GM19324 (cell line): Measurements from ENCODE around the gene CAPSL.
"Not testable (repeated sequence)": the region's sequence is repeated elsewhere in the genome, so short reads cannot be mapped to it uniquely, and the experiment has no call there.

ENCODE experiments used
- ATAC-seq: cut with Tn5 transposase; IDR thresholded peaks from one replicate; pipeline ENCODE4 v1.9.1; 2021; ENCODE audit warnings: mild to moderate bottlenecking, moderate library complexity; ENCODE audit not compliant: unreplicated experiment, low FRiP score

Gene CAPSL

DNA sequence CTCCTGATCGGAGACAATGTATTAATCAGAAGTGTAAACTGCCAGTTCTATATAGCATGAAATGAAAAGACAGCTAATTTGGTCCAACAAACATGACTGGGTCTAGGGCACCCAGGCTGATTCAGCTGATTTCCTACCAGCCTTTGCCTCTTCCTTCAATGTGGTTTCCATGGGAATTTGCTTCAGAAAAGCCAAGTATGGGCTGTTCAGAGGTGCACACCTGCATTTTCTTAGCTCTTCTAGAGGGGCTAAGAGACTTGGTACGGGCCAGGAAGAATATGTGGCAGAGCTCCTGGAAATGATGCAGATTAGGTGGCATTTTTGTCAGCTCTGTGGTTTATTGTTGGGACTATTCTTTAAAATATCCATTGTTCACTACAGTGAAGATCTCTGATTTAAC, 59.3 kb downstream of the CAPSL start:
- ATAC-seq = no peak

DNA sequence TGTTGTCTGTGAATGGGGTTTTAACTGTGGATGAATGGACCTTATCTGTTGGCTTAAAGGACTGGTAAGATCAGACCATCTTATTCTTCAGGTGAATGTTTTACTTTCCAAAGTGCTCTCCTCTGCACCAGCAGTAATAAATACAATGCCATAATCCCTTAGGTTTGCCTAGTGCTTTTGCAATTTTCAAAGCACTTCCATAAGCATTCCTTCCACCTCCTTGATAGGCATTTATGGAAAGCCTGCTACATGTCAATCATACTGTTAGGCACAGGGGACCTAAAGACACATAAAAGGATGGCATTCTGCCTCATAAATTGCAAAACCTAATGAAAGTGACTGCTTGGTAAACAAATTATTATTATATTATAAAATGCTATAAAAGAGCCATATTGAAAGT, 60.3 kb downstream of the CAPSL start:
- ATAC-seq = no peak

DNA sequence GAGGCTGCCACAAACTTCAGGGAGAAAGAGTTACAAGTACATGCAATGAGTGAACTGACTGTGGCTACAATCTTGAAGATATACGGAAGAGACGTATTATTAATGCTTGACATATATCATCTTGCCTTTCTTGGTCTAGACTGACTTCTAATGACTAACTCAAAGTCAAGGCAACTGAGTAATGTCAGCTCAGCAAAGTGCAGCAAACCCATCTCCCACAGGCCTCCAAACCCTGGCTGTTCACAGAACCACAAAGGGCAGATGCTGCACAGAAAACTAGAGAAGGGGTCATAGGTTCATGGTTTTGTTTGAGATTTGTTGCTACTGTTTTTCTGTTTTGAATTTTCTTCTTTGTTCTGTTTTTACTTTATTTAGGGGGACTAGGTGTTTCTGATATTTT, 60.8 kb downstream of the CAPSL start:
- ATAC-seq = no peak

DNA sequence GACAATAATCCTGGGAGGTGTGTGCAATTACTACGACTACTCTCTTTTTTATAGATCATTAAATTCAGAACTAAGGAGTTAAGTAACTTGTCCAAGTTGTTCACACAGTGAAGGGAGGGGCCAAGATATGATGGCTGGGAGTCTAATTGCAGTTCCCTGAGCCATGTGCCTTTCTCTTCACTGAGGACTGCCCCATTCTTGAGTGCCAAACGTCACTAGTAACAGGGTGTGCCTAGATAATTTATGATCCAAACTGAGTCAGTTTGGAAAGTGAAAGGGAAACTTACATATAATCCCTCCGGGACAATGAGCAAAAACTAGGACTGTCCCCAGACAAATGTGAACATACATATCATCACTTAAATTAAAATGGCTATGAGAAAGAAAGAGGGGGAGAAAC, 61.5 kb downstream of the CAPSL start:
- no peak for ATAC-seq

DNA sequence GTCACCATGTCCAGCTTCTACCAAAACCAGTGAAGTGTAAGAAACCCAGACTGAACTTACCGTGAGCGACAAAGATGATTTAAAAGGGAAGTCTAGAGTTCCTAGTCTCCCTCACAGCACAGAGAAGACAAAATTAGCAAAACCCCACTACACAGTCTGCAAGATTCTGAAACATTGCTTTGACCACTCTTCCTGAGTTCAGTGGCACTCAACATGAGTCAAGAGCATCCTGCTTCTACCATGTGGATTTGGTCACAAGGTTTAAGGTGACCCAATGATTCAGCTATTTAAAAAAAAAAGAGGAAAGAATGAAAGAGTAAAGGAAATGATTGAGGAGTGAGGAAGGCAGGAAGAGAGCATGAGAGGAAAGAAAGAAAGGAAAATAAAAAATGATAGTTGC, 62.0 kb downstream of the CAPSL start:
- ATAC-seq = no peak

- no peak for ATAC-seq
These were observed 67.8 kb downstream of the CAPSL start for GRCh38 chr5:35870605-35871004.

GRCh38 chr5:35869685-35870277, 68.6 kb downstream of the CAPSL start:
- no peak for ATAC-seq

- no peak for ATAC-seq
These were observed 70.4 kb downstream of the CAPSL start for GRCh38 chr5:35867998-35868397.

- ATAC-seq = no peak
These were observed 75.3 kb downstream of the CAPSL start for GRCh38 chr5:35863159-35863558.

- ATAC-seq = no peak
These were observed 76.3 kb downstream of the CAPSL start for GRCh38 chr5:35862126-35862525.

DNA sequence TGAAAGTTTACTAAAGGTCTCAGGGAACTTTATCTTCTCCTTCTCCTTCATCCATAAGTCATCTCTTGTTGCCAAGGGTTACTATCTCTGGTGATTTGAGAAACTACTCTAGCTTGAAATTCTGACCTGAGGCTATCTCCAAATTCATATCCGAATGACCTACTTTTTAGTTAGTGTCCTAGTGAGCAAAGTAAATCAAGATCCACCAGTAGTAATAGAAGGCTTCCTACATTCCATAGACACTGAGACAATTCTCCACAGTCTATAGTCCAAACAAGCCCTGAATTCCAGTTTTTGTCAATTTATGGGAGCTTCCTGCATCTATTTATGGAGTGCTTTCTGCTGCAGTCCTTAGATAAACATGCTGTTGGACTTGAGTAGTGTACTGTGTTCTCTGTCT, 76.7 kb downstream of the CAPSL start:
- no peak for ATAC-seq

- no peak for ATAC-seq
These were observed 77.7 kb downstream of the CAPSL start for GRCh38 chr5:35860686-35861085.

DNA sequence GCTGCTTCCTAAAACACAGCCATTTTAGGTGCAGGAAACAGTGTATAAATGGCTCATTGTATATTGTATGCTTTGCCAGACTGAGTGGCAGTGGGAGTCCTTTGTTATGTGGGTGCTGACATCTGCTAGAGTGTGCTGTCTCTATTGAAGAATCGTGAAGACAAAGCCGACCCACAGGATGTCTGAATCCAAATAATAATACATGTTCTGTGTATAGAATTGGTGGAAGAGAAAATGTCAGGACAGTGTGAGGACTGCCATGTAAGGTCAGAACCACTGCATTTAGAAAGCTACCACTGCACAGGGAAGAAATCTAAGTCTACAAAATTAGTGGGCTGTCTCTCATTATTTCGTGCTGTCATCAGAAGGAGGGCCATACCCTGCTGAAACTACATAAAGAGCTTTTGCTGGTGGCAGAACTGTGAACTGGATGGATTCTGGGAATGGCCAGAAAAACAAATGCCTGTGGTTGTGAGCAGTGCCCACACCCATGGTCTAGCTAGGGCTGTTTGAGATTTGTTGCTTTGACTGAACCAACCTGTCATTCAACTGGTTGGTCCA, 79.2 kb downstream of the CAPSL start:
- no peak for ATAC-seq

GRCh38 chr5:35857606-35858205, 80.7 kb downstream of the CAPSL start:
- ATAC-seq = no peak

DNA sequence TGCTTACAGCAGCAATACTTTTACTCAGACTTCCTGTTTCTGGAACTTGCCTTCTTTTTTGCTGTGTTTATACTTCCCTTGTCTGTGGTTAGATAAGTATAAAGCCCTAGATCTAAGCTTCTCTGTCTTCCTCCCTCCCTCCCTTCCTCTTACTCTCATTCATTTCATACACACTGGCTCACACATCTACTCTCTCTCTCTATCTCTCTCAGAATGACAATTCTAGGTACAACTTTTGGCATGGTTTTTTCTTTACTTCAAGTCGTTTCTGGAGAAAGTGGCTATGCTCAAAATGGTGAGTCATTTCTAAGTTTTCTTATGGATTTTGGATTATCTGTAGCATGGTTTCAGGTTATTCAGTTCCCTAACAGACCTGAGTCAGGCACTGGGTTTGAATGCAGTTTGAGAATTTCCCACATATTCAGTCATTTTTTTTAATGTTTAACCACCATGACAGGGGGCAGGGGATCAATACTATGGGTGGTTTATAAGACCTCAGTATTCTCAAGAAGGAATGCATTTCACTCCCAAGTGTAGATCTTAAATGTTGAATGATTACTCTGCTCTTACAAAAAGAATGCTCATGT, 81.6 kb downstream of the CAPSL start, which contains the start of gene IL7R:
Gene IL7R, plus strand, starts transcription at position 127 of the 587 bp plus-strand sequence. Its CDS starts 87 bp downstream, at position 214.
- no peak for ATAC-seq

GRCh38 chr5:35856186-35856764, 82.1 kb downstream of the CAPSL start:
- ATAC-seq = not testable (repeated sequence)

- ATAC-seq = no peak
These were observed 83.2 kb downstream of the CAPSL start for GRCh38 chr5:35855187-35855586.
